Activated naive CD8-positive, alpha-beta T cell (primary cell): ENCODE measurements around the gene WDR76.
"Not testable (repeated sequence)": the region's sequence is repeated elsewhere in the genome, so short reads cannot be mapped to it uniquely, and the experiment has no call there.

ENCODE experiments used
- H3K27ac Mint-ChIP-seq: one replicate; pipeline ENCODE4 v1.8.0; 2021; ENCODE audit warnings: mixed read lengths
- H3K27me3 Mint-ChIP-seq: one replicate; pipeline ENCODE4 v1.8.0; 2021; ENCODE audit warnings: mixed read lengths
- H3K36me3 Mint-ChIP-seq: one replicate; pipeline ENCODE4 v1.8.0; 2021; ENCODE audit warnings: mixed read lengths
- H3K4me1 Mint-ChIP-seq: one replicate; pipeline ENCODE4 v1.8.0; 2021; ENCODE audit warnings: low read depth, mixed read lengths
- H3K4me3 Mint-ChIP-seq: one replicate; pipeline ENCODE4 v1.8.0; 2021; ENCODE audit warnings: mild to moderate bottlenecking, mixed read lengths
- H3K9me3 Mint-ChIP-seq: one replicate; pipeline ENCODE4 v1.8.0; 2021; ENCODE audit warnings: low read depth, mixed read lengths

WDR76 gene

DNA sequence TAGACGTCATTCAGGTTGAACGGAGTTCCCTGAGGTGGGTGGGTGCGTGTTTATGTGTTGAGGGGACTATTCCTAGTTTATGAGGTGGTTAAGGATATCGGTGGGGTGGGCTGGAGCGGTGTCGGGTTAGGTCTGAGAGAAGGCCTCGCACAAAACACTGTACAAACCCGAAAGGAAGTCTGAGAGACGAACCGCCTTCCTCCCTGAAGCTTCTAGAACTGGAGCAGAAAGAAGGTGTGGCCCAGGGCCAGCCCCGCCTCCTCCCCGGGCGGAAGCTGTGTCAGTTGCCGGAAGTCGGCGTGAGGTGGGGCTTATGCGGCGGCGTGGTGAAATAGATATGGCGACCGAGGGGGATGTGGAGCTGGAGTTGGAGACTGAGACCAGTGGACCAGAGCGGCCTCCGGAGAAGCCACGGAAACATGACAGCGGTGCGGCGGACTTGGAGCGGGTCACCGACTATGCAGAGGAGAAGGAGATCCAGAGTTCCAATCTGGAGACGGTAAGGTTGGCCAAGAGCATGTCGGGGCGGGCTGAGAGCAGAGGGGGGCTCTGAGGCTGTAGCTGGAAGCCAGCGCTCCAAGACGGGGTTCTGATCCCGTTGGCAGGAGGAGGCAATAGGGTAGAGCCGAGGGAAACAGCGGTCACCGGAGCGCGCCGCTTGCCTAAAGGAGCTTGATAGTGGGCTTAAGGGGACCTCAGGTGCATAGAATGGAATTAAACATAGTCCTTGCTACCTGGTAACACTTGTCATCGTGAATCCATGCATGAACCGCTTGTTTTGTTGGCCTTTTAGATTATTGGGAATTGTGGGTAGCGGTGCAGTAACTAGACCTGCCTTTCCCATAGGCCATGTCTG is 26.3 kb upstream of the WDR76 start, which contains the start of gene HYPK:
HYPK (plus strand) TSS at position 314 of the 856 bp plus-strand sequence; CDS start at position 338, 24 bp downstream.
- Mint-ChIP-seq H3K27ac (peak within 1 kb of the TSS; percentile 100), H3K36me3 (peaks cover 11% of the 10 kb centered on the region), H3K27me3 (no peaks in the 10 kb centered on the region), H3K9me3 (no peaks in the 10 kb centered on the region), H3K4me3 (peak within 1 kb of the TSS; percentile 100), H3K4me1 (peaks cover 38% of the 10 kb centered on the region)

DNA sequence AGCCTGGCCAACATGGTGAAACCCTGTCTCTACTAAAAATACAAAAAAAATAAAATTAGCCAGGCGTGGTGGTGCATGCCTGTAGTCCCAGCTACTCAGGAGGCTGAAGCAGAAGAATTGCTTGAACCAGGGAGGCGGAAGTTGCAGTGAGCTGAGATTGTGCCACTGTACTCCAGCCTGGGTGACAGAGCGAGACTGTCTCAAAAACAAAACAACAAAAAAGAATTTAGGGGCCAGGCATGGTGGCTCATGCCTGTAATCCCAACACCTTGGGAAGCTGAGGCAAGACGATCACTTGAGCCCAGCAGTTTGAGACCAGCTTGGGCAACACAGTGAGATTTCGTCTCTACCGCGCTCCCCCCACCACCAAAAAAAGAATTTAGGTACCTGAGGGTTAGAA is 24.1 kb upstream of the WDR76 start:
- H3K36me3 Mint-ChIP-seq = peaks cover 15% of the 10 kb centered on the region
- peaks cover 28% of the 10 kb centered on the region for H3K4me1 Mint-ChIP-seq
- not testable (repeated sequence) for H3K9me3 Mint-ChIP-seq, H3K27ac Mint-ChIP-seq, H3K4me3 Mint-ChIP-seq, H3K27me3 Mint-ChIP-seq

DNA sequence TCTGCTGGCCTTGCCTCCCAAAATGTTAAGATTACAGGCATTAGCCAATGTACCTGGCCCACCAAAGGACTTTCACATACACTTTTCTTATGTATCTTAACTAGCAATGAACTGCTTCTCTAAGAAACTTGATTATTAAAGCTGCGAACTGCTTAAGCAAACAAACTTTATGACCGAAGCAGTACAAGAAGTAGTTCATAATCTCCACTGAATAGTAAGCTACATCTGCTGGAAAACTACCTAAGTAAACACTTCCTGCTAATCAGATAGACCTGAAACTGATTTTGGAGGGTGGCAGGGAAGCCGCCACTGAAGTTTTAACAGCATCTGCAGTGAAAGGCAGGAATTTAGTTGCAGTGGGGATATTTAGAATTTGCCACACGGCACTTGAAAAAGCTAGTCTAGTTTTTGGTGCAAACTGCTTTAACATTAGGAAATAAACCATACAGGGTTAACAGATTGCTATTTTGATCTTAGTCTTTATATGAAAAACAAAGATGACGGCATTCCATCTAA is 18.3 kb upstream of the WDR76 start:
- Mint-ChIP-seq H3K9me3 (no peaks in the 10 kb centered on the region), H3K27me3 (no peaks in the 10 kb centered on the region), H3K4me1 (peaks cover 2% of the 10 kb centered on the region), H3K36me3 (peaks cover 19% of the 10 kb centered on the region), H3K4me3 (no peak overlapping the region), H3K27ac (no peak overlapping the region)

DNA sequence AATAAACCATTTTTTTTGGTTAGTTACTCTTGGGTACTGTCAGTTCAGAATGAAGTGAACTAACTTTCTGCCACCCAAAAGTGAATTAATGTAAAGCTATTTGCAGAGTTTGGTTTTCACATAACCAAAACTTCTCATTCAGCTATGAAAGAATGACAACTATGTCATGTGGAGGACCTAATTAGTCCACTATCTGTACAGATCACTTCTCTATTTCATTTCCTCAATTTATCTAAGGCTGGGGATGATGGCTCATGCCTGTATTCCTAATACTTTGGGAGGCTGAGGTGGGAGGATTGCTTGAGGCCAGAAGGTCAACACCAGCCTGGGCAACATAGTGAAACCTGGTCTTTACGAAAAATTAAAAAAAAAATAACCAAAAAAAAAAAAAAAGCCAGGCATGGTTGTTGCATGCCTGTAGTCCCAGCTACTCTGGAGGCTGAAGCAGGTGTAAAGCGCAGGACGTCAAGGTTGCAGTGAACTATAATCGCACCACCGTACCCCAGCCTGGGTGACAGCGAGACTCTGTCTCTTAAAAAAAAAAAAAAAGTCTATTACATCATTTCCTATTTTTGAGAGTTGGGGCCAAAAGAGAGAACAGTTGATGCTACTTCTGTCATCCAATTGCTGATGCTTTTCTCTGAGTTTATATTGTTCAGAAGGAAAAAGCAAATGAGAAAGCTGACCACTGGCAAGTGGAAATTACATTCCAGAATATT is 17.7 kb upstream of the WDR76 start:
- Mint-ChIP-seq H3K9me3 (no peaks in the 10 kb centered on the region), H3K27me3 (no peaks in the 10 kb centered on the region), H3K36me3 (peaks cover 18% of the 10 kb centered on the region), H3K4me3 (no peak overlapping the region), H3K27ac (no peak overlapping the region), H3K4me1 (peaks cover 2% of the 10 kb centered on the region)

DNA sequence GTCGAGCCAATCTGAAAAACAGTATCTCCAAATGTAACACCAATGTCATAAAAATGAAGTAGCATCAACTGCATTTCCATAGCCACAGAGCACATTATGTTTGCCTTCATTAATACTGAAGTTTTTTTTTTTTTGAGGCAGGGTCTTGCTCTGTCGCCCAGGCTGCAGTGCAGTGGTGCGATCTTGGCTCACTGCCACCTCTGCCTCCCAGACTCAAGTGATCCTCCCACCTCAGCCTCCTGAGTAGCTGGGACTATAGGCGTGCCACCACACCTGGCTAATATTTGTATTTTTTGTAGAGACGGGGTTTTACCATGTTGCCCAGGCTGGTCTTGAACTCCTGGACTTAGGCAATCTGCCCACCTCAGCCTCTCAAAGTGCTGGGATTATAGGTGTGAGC is 11.7 kb upstream of the WDR76 start:
- not testable (repeated sequence) for H3K4me3 Mint-ChIP-seq, H3K27me3 Mint-ChIP-seq, H3K9me3 Mint-ChIP-seq
- peak overlapping the region; percentile 47 for H3K27ac Mint-ChIP-seq
- H3K36me3 Mint-ChIP-seq = peaks cover 14% of the 10 kb centered on the region
- H3K4me1 Mint-ChIP-seq = peaks cover 12% of the 10 kb centered on the region

DNA sequence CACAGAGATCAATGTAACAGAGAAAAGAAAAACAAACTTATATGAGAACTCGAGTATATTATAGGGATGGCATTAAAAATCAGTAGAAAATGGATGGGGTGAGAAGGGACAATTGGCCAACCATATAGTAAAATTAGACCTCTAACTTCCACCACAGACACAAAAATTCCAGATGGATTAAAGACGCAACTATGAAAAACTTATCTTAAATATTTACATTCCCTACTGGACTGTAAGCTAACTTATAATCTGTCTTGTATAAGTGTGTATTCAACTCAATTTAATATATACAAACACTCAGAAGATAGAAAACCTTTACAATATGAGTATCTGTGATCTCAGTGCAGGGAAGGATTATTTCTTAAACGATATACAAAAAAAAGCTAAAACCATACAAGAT is 5.3 kb upstream of the WDR76 start:
- Mint-ChIP-seq H3K36me3 (peaks cover 5% of the 10 kb centered on the region), H3K4me3 (peak overlapping the region; percentile 62), H3K27ac (peak overlapping the region; percentile 12)

DNA sequence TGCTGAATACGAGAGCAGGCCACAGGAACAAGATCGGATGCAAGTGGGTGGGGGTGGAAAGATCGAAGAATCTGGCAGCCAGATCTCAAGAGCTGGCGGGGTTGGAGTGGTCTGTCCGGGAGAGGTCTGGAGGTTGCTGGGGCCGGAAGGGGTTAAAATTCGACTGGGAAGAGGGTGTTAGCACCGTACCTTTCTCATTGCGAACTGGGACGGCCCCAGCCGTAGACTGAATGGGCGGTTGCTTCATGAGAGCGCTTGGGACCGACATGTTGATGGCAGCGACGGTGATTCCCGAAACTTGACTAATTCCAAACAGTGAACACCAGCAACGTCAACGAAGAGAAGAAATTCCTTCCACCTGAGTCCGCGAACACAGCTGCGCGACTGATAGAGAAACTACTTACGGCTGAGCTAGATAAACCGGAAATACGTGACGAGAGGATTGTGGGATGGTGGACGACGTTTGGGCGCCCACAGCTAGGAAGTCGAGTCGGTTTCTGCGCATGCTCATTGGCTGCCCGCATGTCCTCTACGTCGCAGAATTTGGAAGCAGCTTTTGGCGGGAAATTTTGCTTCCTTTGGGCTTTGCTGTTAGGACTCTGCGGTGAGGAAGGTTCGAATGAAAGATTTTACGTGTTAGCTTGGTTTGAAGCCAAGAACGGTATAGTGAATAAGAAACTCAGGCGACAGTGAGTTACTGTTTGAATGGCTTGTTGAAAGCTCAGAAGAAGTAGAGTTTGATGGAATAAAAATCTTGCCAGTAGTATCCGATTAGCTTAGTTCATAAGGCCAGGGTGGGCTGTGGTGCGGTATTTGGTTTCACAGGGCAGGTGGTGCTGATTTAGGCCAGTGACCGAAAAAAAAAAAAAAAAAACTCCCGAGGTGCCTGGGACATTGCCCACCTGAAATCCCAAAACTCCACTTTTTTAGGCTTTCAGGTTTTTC is 2.2 kb upstream of the WDR76 start, which contains the start of gene MFAP1:
MFAP1 (minus strand) TSS at position 389 of the 945 bp plus-strand sequence; CDS start at position 268, 121 bp downstream.
- Mint-ChIP-seq H3K27ac (peak within 1 kb of the TSS; percentile 98), H3K4me3 (peak within 1 kb of the TSS; percentile 99), H3K4me1 (peaks cover 58% of the 10 kb centered on the region), H3K36me3 (peaks cover 11% of the 10 kb centered on the region), H3K27me3 (no peaks in the 10 kb centered on the region), H3K9me3 (no peaks in the 10 kb centered on the region)

More for the DNA sequence above, 5.3 kb upstream of the WDR76 start:
- Mint-ChIP-seq H3K27me3 (no peaks in the 10 kb centered on the region), H3K4me1 (peaks cover 50% of the 10 kb centered on the region), H3K9me3 (no peaks in the 10 kb centered on the region)

DNA sequence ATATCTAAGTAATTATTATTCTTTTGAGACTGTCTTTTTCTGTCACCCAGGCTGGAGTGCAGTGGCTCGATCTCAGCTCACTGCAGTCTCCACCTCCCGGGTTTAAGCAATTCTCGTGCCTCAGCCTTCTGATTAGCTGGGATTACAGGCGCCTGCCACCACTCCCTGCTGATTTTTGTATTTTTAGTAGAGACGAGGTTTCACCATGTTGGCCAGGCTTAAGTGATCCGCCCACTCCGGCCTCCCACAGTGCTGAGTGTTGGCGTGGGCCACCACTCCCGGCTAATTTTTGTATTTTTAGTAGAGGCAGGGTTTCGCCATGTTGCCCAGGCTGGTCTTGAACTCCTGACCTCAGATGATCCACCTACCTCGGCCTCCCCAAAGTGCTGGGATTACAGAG is 1.5 kb upstream of the WDR76 start:
- Mint-ChIP-seq H3K4me1 (peaks cover 61% of the 10 kb centered on the region), H3K4me3 (peak overlapping the region; percentile 94), H3K36me3 (peaks cover 11% of the 10 kb centered on the region)
- not testable (repeated sequence) for H3K27me3 Mint-ChIP-seq, H3K9me3 Mint-ChIP-seq, H3K27ac Mint-ChIP-seq

DNA sequence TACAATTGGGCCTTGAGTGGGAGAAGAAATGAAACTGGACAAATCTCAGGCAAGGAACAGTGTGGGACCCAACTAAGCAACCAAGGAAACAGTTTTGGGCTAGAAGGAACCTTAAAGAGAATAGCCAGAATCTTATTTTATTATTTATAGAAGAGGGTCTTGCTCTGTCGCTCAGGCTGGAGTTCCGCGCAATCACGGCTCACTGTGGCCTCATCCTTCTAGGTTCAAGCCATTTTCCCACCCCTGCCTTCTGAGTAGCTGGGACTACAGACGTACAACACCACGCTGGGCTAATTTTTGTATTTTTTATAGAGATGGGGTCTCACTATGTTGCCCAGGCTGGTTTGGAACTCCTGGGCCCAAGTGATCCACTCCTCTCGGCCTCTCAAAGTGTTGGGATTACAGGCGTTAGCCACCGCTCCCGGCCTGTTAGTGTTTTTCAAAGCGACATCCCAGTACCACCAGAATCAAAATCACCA is 734 bp upstream of the WDR76 start:
- no peaks in the 10 kb centered on the region for H3K9me3 Mint-ChIP-seq
- H3K36me3 Mint-ChIP-seq = peaks cover 11% of the 10 kb centered on the region
- peaks cover 59% of the 10 kb centered on the region for H3K4me1 Mint-ChIP-seq
- H3K27me3 Mint-ChIP-seq = no peaks in the 10 kb centered on the region
- H3K4me3 Mint-ChIP-seq = peak overlapping the region; percentile 94
- peak overlapping the region; percentile 96 for H3K27ac Mint-ChIP-seq

DNA sequence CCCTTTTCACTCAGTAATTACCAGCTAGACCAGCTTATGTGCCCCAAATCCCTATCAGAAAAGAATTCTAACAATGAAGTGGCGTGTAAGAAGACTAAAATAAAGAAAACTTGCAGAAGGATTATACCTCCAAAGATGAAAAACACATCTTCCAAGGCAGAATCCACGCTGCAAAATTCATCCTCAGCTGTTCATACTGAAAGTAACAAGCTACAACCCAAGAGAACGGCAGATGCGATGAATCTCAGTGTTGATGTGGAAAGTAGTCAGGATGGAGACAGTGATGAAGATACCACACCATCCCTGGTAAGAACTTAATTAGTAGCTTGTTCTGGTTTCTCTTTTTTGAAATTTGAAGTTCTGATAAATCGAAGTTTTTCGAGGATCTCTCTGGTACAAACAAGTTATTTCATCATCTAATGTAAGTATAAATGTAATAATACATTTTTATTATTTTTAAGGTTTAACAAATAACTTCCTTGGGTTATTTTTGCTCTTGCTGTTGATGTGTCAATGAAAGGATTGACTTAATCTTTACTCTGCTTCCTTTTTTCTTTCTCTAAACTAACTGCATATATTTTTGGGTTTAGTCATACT is 1.4 kb downstream of the WDR76 start:
- Mint-ChIP-seq H3K27ac (peak overlapping the region; percentile 96), H3K27me3 (no peaks in the 10 kb centered on the region), H3K4me1 (peaks cover 52% of the 10 kb centered on the region), H3K36me3 (peaks cover 12% of the 10 kb centered on the region), H3K9me3 (no peaks in the 10 kb centered on the region), H3K4me3 (peak overlapping the region; percentile 94)

DNA sequence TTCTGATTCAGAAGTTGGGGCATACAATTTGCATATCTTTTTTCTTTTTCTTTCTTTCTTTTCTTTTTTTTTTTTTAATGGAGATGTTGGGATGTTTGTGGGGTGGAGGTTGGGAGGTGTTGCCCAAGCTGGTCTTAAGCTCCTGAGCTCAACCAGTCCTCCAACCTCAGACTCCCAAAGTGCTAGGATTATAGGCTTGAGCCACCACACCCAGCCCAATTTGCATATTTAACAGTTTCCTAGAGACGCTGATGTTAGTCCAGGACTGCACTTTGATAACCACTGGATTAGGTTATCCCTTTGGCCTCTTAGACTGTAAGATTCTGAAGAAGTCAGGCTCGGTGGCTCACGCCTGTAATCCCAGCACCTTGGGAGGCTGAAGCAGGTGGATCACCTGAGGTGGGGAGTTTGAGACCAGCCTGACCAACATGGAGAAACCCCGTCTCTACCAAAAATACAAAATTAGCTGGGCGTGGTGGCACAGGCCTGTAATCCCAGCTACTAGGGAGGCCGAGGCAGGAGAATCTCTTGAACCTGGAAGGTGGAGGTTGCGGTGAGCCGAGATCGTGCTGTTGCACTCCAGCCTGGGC is 3.2 kb downstream of the WDR76 start:
- H3K36me3 Mint-ChIP-seq, H3K9me3 Mint-ChIP-seq, H3K27me3 Mint-ChIP-seq: not testable (repeated sequence)
- Mint-ChIP-seq H3K27ac (peak overlapping the region; percentile 41), H3K4me1 (peaks cover 37% of the 10 kb centered on the region), H3K4me3 (peak overlapping the region; percentile 35)

DNA sequence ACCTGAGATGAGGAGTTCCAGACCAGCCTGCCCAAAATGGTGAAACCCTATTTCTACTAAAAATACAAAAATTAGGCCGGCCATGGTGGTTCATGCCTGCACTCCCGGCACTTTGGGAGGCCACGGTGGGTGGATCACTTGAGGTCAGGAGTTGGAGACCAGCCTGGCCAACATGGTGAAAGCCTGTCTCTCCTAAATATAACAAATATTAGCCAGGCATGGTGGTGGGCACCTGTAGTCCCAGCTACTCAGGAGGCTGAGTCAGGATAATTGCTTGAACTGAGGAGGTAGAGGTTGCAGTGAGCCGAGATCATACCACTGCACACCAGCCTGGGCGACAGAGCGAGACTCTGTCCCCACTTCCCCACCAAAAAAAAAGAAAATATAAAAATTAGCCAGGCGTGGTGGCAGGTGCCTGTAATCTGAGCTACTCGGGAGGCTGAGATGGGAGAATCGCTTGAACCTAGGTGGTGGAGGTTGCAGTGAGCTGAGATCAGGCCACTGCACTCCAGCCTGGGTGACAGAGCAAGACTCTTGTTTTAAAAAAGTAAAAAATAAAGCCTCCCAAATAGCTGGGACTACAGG is 4.0 kb downstream of the WDR76 start:
- not testable (repeated sequence) for H3K9me3 Mint-ChIP-seq, H3K36me3 Mint-ChIP-seq, H3K27me3 Mint-ChIP-seq, H3K27ac Mint-ChIP-seq, H3K4me3 Mint-ChIP-seq
- H3K4me1 Mint-ChIP-seq = peaks cover 36% of the 10 kb centered on the region

DNA sequence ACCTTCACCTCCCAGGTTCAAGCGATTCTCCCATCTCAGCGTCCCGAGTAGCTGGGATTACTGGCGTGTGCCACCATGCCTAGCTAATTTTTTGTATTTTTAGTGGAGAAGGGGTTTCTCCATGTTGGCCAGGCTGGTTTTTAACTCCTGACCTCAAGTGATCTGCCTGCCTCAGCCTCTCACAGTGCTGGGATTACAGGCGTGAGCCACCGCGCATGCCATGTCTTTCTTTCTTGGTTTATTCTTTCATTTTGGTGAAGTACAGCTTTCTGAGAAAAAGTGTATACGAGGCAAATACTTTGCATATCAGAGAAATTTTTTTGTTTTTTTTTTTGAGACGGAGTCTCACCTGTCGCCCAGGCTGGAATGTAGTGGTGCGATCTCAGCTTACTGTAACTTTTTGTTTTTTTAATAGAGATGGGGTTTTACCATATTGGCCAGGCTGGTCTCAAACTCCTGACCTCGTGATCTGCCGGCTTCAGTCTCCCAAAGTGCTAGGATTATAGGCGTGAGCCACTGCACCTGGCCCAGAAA is 4.8 kb downstream of the WDR76 start:
- H3K27me3 Mint-ChIP-seq, H3K9me3 Mint-ChIP-seq, H3K36me3 Mint-ChIP-seq: not testable (repeated sequence)
- Mint-ChIP-seq H3K4me1 (peaks cover 30% of the 10 kb centered on the region), H3K27ac (peak overlapping the region; percentile 11), H3K4me3 (peak overlapping the region; percentile 14)
